H1 (cell line): ENCODE results near the gene DAO. TPM values are rescaled to one million over a fixed set of nuclear protein-coding genes. Genes with fewer than 3 reads are reported as not detected.

ENCODE experiments used
- CTCF ChIA-PET: fragments of 300-600 bp; sonication (Branson Sonifier 250); formaldehyde crosslinking; loops from one replicate; lab custom pipeline; 2021; ENCODE audit not compliant: partially characterized antibody; lab: Charles Lee
- POLR2A ChIA-PET: fragments of 300-600 bp; sonication (Branson Sonifier 250); formaldehyde crosslinking; loops from one replicate; lab custom pipeline; 2021; ENCODE audit warnings: inconsistent platforms; ENCODE audit not compliant: partially characterized antibody; lab: Charles Lee
- DNase-seq, 2 experiments: peaks; one replicate each; pipeline versions ENCODE4 v3.0.0 to v3.0.0-alpha.2; 2010 to 2022; ENCODE audit warnings: low spot score in 2 of 2, low read depth in 1 of 2, mixed read lengths in 1 of 2
- FAIRE-seq: peaks from 2 replicates; lab custom pipeline; 2011; peaks lifted over from hg19 to GRCh38; lab: Jason Lieb, UNC
- H2AFZ ChIP-seq: 2 replicates; pipeline ENCODE4 v1.8.1; 2012; ENCODE audit warnings: low read length, inconsistent platforms
- H2AK5ac ChIP-seq: 2 replicates; pipeline ENCODE4 v1.6.1; 2013; ENCODE audit warnings: low read depth, low read length
- H2BK120ac ChIP-seq: replicated peaks from 2 replicates; pipeline ENCODE3; 2013; ENCODE audit warnings: low read depth, low read length, inconsistent platforms
- H2BK12ac ChIP-seq: 2 replicates; pipeline ENCODE4 v1.6.1; 2013; ENCODE audit warnings: low read depth, low read length
- H2BK15ac ChIP-seq: 2 replicates; pipeline ENCODE4 v1.6.1; 2013; ENCODE audit warnings: low read length
- H2BK20ac ChIP-seq: 2 replicates; pipeline ENCODE4 v1.6.1; 2013; ENCODE audit warnings: low read length
- H2BK5ac ChIP-seq: 2 replicates; pipeline ENCODE4 v1.6.1; 2013; ENCODE audit warnings: low read depth, low read length
- H3K14ac ChIP-seq: 2 replicates; pipeline ENCODE4 v1.6.1; 2013; ENCODE audit warnings: inconsistent platforms; ENCODE audit not compliant: insufficient read length
- H3K18ac ChIP-seq: 2 replicates; pipeline ENCODE4 v1.6.1; 2013; ENCODE audit warnings: low read length; ENCODE audit errors: extremely low read depth
- H3K23ac ChIP-seq: 2 replicates; pipeline ENCODE4 v1.6.1; 2013; ENCODE audit warnings: inconsistent platforms; ENCODE audit not compliant: insufficient read length
- H3K23me2 ChIP-seq: 2 replicates; pipeline ENCODE4 v1.6.1; 2013; ENCODE audit warnings: low read depth, low read length
- H3K27ac ChIP-seq: 2 replicates; pipeline ENCODE4 v1.6.1; 2011; ENCODE audit warnings: low read depth, low read length, inconsistent platforms
- H3K27me3 ChIP-seq, 4 experiments: replicated peaks in 1 of 4; 1 replicate in 1 of 4; 2 replicates in 3 of 4; pipeline versions ENCODE4 v1.6.1 to v1.8.1; 2011 to 2013; ENCODE audit warnings: low read length in 3 of 4, mild to moderate bottlenecking in 3 of 4, inconsistent platforms in 2 of 4, mixed read lengths in 2 of 4, moderate library complexity in 1 of 4; ENCODE audit not compliant: control insufficient read depth in 3 of 4, insufficient read depth in 3 of 4; ENCODE audit errors: extremely low read depth in 1 of 4
- H3K36me3 ChIP-seq, 4 experiments: 2 replicates each; pipeline versions ENCODE4 v1.6.1 to v1.8.1; 2011 to 2013; ENCODE audit warnings: mild to moderate bottlenecking in 4 of 4, low read length in 3 of 4, moderate library complexity in 2 of 4, control low read depth in 1 of 4, inconsistent platforms in 1 of 4; ENCODE audit not compliant: insufficient read depth in 4 of 4, control insufficient read depth in 2 of 4
- H3K4ac ChIP-seq: replicated peaks from 2 replicates; pipeline ENCODE3; 2013; ENCODE audit warnings: low read length, low read depth, mixed read lengths, inconsistent platforms; ENCODE audit not compliant: insufficient read length
- H3K4me1 ChIP-seq, 4 experiments: replicated peaks in 1 of 4; 1 replicate in 1 of 4; 2 replicates in 3 of 4; pipeline versions ENCODE4 v1.6.1 to v1.8.1; 2011 to 2013; ENCODE audit warnings: low read length in 3 of 4, inconsistent platforms in 2 of 4, mixed read lengths in 1 of 4; ENCODE audit not compliant: insufficient read depth in 4 of 4, control insufficient read depth in 3 of 4
- H3K4me2 ChIP-seq, 2 experiments: 2 replicates each; pipeline versions ENCODE4 v1.6.1 to v1.8.1; 2011 to 2013; ENCODE audit warnings: low read depth in 2 of 2, low read length in 2 of 2, control low read depth in 1 of 2, inconsistent platforms in 1 of 2, mild to moderate bottlenecking in 1 of 2; ENCODE audit not compliant: insufficient read depth in 1 of 2
- H3K4me3 ChIP-seq, 4 experiments: fragments of 200-600, 300-600 bp in 1 of 4; sonication (generic), shearing (Covaris generic), sonication (Bioruptor Twin) in 1 of 4; 2 replicates each; pipeline versions ENCODE4 v1.5.1 to v1.8.1; 2011 to 2016; ENCODE audit warnings: low read length in 4 of 4, low read depth in 3 of 4, control low read depth in 2 of 4, inconsistent platforms in 2 of 4, mild to moderate bottlenecking in 2 of 4, mixed read lengths in 1 of 4, moderate library complexity in 1 of 4; ENCODE audit not compliant: insufficient read depth in 2 of 4; ENCODE audit errors: extremely low read depth in 1 of 4
- H3K56ac ChIP-seq: replicated peaks from 2 replicates; pipeline ENCODE3; 2013; ENCODE audit warnings: low read depth, mild to moderate bottlenecking, mixed read lengths, low read length, inconsistent platforms; ENCODE audit not compliant: insufficient read length
- H3K79me1 ChIP-seq: 2 replicates; pipeline ENCODE4 v1.6.1; 2013; ENCODE audit warnings: low read depth, low read length, control low read depth
- H3K79me2 ChIP-seq, 2 experiments: 2 replicates each; pipeline versions ENCODE4 v1.6.1 to v1.8.1; 2012 to 2013; ENCODE audit warnings: low read length in 2 of 2, mild to moderate bottlenecking in 2 of 2, inconsistent platforms in 1 of 2; ENCODE audit not compliant: insufficient read depth in 2 of 2, control insufficient read depth in 1 of 2
- H3K9ac ChIP-seq, 4 experiments: replicated peaks in 1 of 4; 1 replicate in 1 of 4; 2 replicates in 3 of 4; pipeline versions ENCODE4 v1.6.1 to v1.8.1; 2011 to 2013; ENCODE audit warnings: low read depth in 3 of 4, low read length in 3 of 4, control low read depth in 2 of 4, mild to moderate bottlenecking in 2 of 4, moderate library complexity in 2 of 4, inconsistent platforms in 1 of 4; ENCODE audit errors: extremely low read depth in 1 of 4
- H3K9me3 ChIP-seq, 2 experiments: 2 replicates each; pipeline versions ENCODE4 v1.6.1 to v1.8.1; 2012 to 2013; ENCODE audit warnings: mild to moderate bottlenecking in 2 of 2, moderate library complexity in 2 of 2, control low read depth in 1 of 2, inconsistent platforms in 1 of 2, low read depth in 1 of 2, low read length in 1 of 2, mixed read lengths in 1 of 2; ENCODE audit not compliant: insufficient read depth in 2 of 2
- H4K20me1 ChIP-seq, 2 experiments: replicated peaks in 1 of 2; 2 replicates each; pipeline versions ENCODE3 to v1.8.1; 2011 to 2013; ENCODE audit warnings: inconsistent platforms in 2 of 2, low read length in 2 of 2, mild to moderate bottlenecking in 1 of 2; ENCODE audit not compliant: insufficient read depth in 2 of 2, control insufficient read depth in 1 of 2
- H4K5ac ChIP-seq: 2 replicates; pipeline ENCODE4 v1.6.1; 2013; ENCODE audit warnings: low read length, low read depth, mixed read lengths, inconsistent platforms; ENCODE audit not compliant: insufficient read length
- H4K8ac ChIP-seq: 2 replicates; pipeline ENCODE4 v1.8.0; 2013; ENCODE audit warnings: mild to moderate bottlenecking, moderate library complexity, low read length, inconsistent platforms; ENCODE audit not compliant: insufficient read depth; ENCODE audit errors: extremely low read depth
- H4K91ac ChIP-seq: replicated peaks from 2 replicates; pipeline ENCODE3; 2013; ENCODE audit warnings: low read length, mixed read lengths, inconsistent platforms; ENCODE audit not compliant: insufficient read length
- CEBPB ChIP-seq: IDR thresholded peaks from 2 replicates; pipeline ENCODE4 v1.6.1; 2012; ENCODE audit warnings: low read depth, low read length
- CREB1 ChIP-seq: IDR thresholded peaks from 2 replicates; pipeline ENCODE4 v1.6.1; 2012; ENCODE audit warnings: inconsistent platforms
- EZH2 ChIP-seq: fragments of 200-600 bp; sonication (generic); IDR thresholded peaks from 2 replicates; pipeline ENCODE4 v1.7.1; 2012; ENCODE audit warnings: low read depth, mild to moderate bottlenecking, moderate library complexity, low read length, inconsistent platforms; ENCODE audit not compliant: severe bottlenecking
- KDM5A ChIP-seq: fragments of 200-600 bp; IDR thresholded peaks from 2 replicates; pipeline ENCODE4 v1.7.1; 2012; ENCODE audit warnings: mild to moderate bottlenecking, low read length, inconsistent platforms, mixed read lengths
- MAFK ChIP-seq: IDR thresholded peaks from 2 replicates; pipeline ENCODE4 v1.6.1; 2012; ENCODE audit warnings: low read depth, mild to moderate bottlenecking, improper control_type of control experiment, low read length
- POLR2AphosphoS5 ChIP-seq: IDR thresholded peaks from 2 replicates; pipeline ENCODE4 v1.6.1; 2011; ENCODE audit warnings: low read depth, low read length
- POU5F1 ChIP-seq: IDR thresholded peaks from 2 replicates; pipeline ENCODE4 v1.6.1; 2011; ENCODE audit warnings: low read depth, mild to moderate bottlenecking, low read length, moderate library complexity
- RBBP5 ChIP-seq: IDR thresholded peaks from 2 replicates; pipeline ENCODE4 v1.7.1; 2012; ENCODE audit warnings: low read depth, mild to moderate bottlenecking, inconsistent platforms, low read length, moderate library complexity, borderline replicate concordance
- SIN3A ChIP-seq, 2 experiments: IDR thresholded peaks in 1 of 2; conservative IDR thresholded peaks in 1 of 2; 2 replicates each; pipeline ENCODE4 v1.6.1; 2011 to 2012; ENCODE audit warnings: low read length in 2 of 2, improper control_type of control experiment in 1 of 2, low read depth in 1 of 2, mild to moderate bottlenecking in 1 of 2
- SP1 ChIP-seq: IDR thresholded peaks from 2 replicates; pipeline ENCODE4 v1.6.1; 2011; ENCODE audit warnings: low read depth, low read length
- TAF7 ChIP-seq: optimal IDR thresholded peaks from 2 replicates; pipeline ENCODE3; 2011; ENCODE audit warnings: low read depth, mild to moderate bottlenecking, inconsistent platforms, low read length, moderate library complexity, borderline replicate concordance
- TBP ChIP-seq: IDR thresholded peaks from 2 replicates; pipeline ENCODE4 v1.6.1; 2011; ENCODE audit warnings: low read depth, low read length, improper control_type of control experiment
- USF2 ChIP-seq: IDR thresholded peaks from 2 replicates; pipeline ENCODE4 v1.6.1; 2011; ENCODE audit warnings: low read length, improper control_type of control experiment
- WGBS, 2 experiments: shearing (Covaris generic) in 1 of 2; methylation state at CpG; one replicate each; pipeline versions ENCODE4 v1.1.6 to v1.1.7; 2013 to 2015; ENCODE audit warnings: low lambda C conversion rate in 2 of 2, mixed read lengths in 2 of 2, inconsistent platforms in 1 of 2, low coverage in 1 of 2, missing lambda C conversion rate in 1 of 2; ENCODE audit not compliant: insufficient replicate concordance in 2 of 2, insufficient coverage in 1 of 2, insufficient read length in 1 of 2; ENCODE audit errors: extremely low coverage in 1 of 2, missing lambda C conversion rate in 1 of 2; 5-methylcytosine and 5-hydroxymethylcytosine counted together
- polyA plus RNA-seq, 7 experiments: library from polyadenylated mRNA; depleted of rRNA in 3 of 7; stranded (reverse) in 5 of 7; unstranded in 2 of 7; fragments of >200 nt in 5 of 7; fragments of 200-250 nt in 2 of 7; gene quantifications; 1 replicate in 5 of 7; 2 replicates in 1 of 7; 4 replicates in 1 of 7; pipeline versions ENCODE4 v1.2.1 to v1.2.3, GENCODE V29; 2011 to 2013; ENCODE audit warnings: missing spikeins in 2 of 7, mixed read lengths in 2 of 7
- total RNA-seq: library from RNA; stranded (reverse); fragmentation: NEBNext Ultra II Directional; extraction: Animal tissue kit (Norgen Biotek cat#: 25700); gene quantifications from 2 replicates; pipeline ENCODE4 v1.2.1, GENCODE V29; 2021

DAO gene
- total and polyA plus RNA-seq, 2 of the 8 experiments (the other 6 are each of a cell fraction or from before 2014, with no cell fraction given), result not detected

- Histone ChIP-seq H3K4ac (no peak overlapping the region), H3K27me3 (no peaks in the 10 kb centered on the region), H4K20me1 (no peaks in the 10 kb centered on the region), H2AK5ac (peak overlapping the region; percentile 55; the same call in 1 of the 2 replicates), H2BK12ac (peak overlapping the region; percentile 61; the same call in 1 of the 2 replicates), H3K23ac (no peak overlapping the region), H3K27ac (no peak overlapping the region), H2BK5ac (peak overlapping the region; percentile 40), H4K91ac (peak overlapping the region; percentile 63), H3K36me3 (peaks cover 0 to 1% (median 0%) of the 10 kb centered on the region in 4 experiments; a peak in 1 of 8 replicates), H3K14ac (no peak overlapping the region), H2BK15ac (peak overlapping the region; percentile 40; the same call in 1 of the 2 replicates), H4K5ac (no peak overlapping the region), H3K4me3 (no peak overlapping the region), H2BK120ac (no peak overlapping the region), H3K4me1 (peaks cover 2 to 14% (median 6%) of the 10 kb centered on the region in 4 experiments; a peak in 5 of 7 replicates), H3K56ac (no peak overlapping the region), H2AFZ (no peak overlapping the region), H2BK20ac (peak overlapping the region; percentile 66; the same call in 1 of the 2 replicates), H3K18ac (peak overlapping the region; percentile 15; the same call in 1 of the 2 replicates), H3K23me2 (no peaks in the 10 kb centered on the region), H4K8ac (no peak overlapping the region), H3K79me1 (peaks cover 2% of the 10 kb centered on the region; the same call in 1 of the 2 replicates), H3K9ac (no peak overlapping the region; a peak in 1 of 7 replicates), H3K79me2 (no peaks in the 10 kb centered on the region), H3K9me3 (no peaks in the 10 kb centered on the region), H3K4me2 (no peak overlapping the region)
- CTCF ChIA-PET, result interaction anchor here (0.8 to 2.0 kb wide), 3 partner anchors 9 to 173 kb away, joined by 3 to 14 read pairs (median 3); no protein-coding TSS in a partner anchor
- DNase-seq (no peak), FAIRE-seq (no peak)
- 90% methylated on average over 10 of the region's 10 CpGs; no CpG with 5 or more reads in 1 of the 2 experiments for WGBS, 2 experiments
- POLR2A ChIA-PET, result interaction anchor here (1.0 kb wide), 2 partner anchors 11 to 19 kb away, joined by 3 read pairs; no protein-coding TSS in a partner anchor
- TF ChIP-seq TAF7 (no peak), MAFK (no peak), KDM5A (no peak), POLR2AphosphoS5 (no peak), SP1 (no peak), RBBP5 (no peak), TBP (no peak), CREB1 (no peak), CEBPB (no peak), POU5F1 (no peak), SIN3A (conservative IDR thresholded peaks at IDR 0.05 in 1 of 2, IDR thresholded peaks at IDR 0.05 in 1 of 2; ENCODE audit: low read depth in 1 of 2, low read length in 2 of 2) (no peak), USF2 (no peak), EZH2 (no peak)
These were observed 40.0 kb upstream of the DAO start for GRCh38 chr12:108839890-108840230.
